GM18511 (cell line): Measurements from ENCODE around the gene ATAD3B.

ENCODE experiments used
- ATAC-seq: cut with Tn5 transposase; IDR thresholded peaks from one replicate; pipeline ENCODE4 v1.9.1; 2021; ENCODE audit warnings: mild to moderate bottlenecking, moderate library complexity; ENCODE audit not compliant: unreplicated experiment

Gene ATAD3B

GRCh38 chr1:1542766-1543705, 71.5 kb downstream of the ATAD3B start:
- ATAC-seq = no peak

DNA sequence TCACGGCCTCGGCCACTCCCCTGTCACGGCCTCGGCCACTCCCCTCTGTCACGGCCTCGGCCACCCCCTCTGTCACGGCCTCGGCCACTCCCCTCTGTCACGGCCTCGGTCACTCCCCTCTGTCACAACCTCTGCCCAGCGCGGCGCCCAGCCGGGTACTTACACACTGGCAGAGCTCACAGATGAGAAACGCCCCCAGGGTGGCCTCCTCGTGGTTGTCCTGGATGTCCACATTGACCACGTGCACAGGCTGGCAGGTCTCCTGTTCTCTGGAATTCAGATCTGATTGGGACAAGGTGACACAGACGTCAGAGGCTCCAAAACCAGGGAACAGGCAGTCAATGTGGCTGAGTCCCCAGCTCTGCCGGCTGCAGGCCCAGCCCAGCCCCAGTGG, 72.1 kb downstream of the ATAD3B start:
- no peak for ATAC-seq

DNA sequence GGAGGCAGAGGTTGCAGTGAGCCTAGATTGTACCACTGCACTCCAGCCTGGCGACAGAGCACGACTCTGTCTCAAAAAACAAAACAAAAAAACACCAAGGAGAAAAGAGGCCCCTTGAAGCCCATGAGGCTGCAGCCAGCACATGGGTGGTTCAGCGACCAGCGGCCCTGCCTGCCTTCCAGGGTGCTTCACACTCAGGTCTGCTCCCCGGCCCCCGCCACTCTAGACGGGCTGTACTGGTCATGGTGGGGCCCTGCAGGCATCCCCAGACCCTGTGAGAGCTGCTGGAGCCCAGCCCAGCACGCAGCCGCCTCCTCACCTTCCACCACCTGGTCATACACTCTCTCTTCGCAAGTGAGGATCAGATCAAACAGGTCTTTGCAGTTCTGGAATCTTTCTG, 73.0 kb downstream of the ATAD3B start:
- ATAC-seq = no peak
